ENCODE results near the gene UBXN2A.

Gene UBXN2A

DNA sequence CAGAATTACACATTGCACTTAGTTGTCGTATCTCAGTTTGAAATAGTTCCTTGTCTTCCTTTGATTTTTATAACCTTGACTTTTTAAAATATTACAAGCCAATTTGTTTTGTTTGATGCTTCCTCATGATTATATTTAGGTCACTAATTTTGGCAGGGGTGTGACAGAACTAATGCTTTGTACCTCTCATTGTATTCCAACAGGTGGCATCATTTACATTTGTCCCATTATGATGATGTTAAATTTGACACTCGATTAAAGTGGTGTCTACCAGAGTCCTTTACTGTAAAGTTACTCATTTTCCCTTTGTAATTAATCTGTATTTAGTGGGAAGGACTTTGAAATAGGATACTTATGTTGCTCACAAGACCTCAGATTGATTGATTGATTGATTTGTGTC lies 48.1 kb downstream of the UBXN2A start:
- peak; percentile 34 for DNase-seq (ENCODE audit: low read depth)
- no peak overlapping the region for H3K4me3 ChIP-seq (ENCODE audit: low read depth, low read length)
- TF ChIP-seq, protein P1, sequence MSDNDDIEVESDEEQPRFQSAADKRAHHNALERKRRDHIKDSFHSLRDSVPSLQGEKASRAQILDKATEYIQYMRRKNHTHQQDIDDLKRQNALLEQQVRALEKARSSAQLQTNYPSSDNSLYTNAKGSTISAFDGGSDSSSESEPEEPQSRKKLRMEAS (IDR thresholded peaks at IDR 0.05; ENCODE audit: low read depth, low read length), result no peak
- TF ChIP-seq, protein P2, sequence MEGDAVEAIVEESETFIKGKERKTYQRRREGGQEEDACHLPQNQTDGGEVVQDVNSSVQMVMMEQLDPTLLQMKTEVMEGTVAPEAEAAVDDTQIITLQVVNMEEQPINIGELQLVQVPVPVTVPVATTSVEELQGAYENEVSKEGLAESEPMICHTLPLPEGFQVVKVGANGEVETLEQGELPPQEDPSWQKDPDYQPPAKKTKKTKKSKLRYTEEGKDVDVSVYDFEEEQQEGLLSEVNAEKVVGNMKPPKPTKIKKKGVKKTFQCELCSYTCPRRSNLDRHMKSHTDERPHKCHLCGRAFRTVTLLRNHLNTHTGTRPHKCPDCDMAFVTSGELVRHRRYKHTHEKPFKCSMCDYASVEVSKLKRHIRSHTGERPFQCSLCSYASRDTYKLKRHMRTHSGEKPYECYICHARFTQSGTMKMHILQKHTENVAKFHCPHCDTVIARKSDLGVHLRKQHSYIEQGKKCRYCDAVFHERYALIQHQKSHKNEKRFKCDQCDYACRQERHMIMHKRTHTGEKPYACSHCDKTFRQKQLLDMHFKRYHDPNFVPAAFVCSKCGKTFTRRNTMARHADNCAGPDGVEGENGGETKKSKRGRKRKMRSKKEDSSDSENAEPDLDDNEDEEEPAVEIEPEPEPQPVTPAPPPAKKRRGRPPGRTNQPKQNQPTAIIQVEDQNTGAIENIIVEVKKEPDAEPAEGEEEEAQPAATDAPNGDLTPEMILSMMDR (IDR thresholded peaks at IDR 0.05; ENCODE audit: low read depth, low read length), result peak; percentile 14
- TF ChIP-seq MYC (IDR thresholded peaks at IDR 0.05; ENCODE audit: low read depth, low read length), result no peak
- no peak for TF ChIP-seq POLR2A (IDR thresholded peaks at IDR 0.05; ENCODE audit: extremely low read depth, insufficient read length)

DNA sequence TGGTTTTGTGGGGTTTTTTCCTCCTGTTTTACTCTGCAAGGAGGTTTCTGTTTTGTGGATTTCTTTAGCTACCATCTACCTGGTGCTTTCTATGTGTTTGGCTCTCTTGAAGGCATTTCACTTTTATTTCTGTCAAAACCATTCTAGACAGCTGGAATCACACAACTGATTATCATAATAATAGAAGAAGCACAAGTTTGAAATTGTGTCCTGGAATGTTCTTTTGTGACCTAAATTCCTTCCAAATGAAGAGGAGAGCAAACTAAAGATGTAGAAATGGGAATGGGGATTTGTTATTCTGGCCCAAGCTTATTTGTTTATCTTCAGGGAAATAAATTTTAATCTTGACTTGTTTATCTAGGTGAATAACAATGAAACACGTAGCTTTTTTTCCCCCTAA lies 52.7 kb downstream of the UBXN2A start:
- DNase-seq (ENCODE audit: low read depth), result no peak
- H3K4me3 ChIP-seq (ENCODE audit: low read depth, low read length), result no peak overlapping the region
- TF ChIP-seq POLR2A (IDR thresholded peaks at IDR 0.05; ENCODE audit: extremely low read depth, insufficient read length), result no peak
- no peak for TF ChIP-seq MYC (IDR thresholded peaks at IDR 0.05; ENCODE audit: low read depth, low read length)
- TF ChIP-seq, protein P2 (IDR thresholded peaks at IDR 0.05; ENCODE audit: low read depth, low read length), result no peak
- TF ChIP-seq, protein P1 (IDR thresholded peaks at IDR 0.05; ENCODE audit: low read depth, low read length), result no peak

DNA sequence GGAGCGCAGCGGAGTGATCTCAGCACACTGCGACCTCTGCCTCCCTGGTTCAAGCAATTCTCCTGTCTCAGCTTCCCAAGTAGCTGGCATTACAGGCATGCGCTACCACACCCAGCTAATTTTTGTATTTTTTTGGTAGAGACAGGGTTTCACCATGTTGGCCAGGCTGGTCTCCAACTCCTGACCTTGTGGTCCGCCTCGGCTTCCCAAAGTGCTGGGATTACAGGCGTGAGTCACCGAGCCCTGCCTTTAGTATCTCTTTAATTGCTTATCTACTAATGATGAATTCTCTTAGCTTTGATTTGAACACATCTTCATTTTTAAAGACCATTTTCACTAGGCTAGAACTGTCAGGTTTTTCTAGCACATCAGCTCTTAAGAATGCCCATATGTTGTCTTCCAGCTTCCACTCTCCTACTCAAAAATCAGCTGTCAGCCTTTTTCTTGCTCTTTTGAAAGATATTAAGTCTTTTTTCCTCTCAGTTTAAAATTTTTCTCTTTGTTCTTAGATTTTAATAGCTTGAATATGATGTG lies 53.5 kb downstream of the UBXN2A start:
- no peak for DNase-seq (ENCODE audit: low read depth)
- no peak for TF ChIP-seq MYC (IDR thresholded peaks at IDR 0.05; ENCODE audit: low read depth, low read length)
- TF ChIP-seq, protein P1 (IDR thresholded peaks at IDR 0.05; ENCODE audit: low read depth, low read length), result no peak
- no peak for TF ChIP-seq POLR2A (IDR thresholded peaks at IDR 0.05; ENCODE audit: extremely low read depth, insufficient read length)
- TF ChIP-seq, protein P2 (IDR thresholded peaks at IDR 0.05; ENCODE audit: low read depth, low read length), result no peak
- H3K4me3 ChIP-seq (ENCODE audit: low read depth, low read length), result no peak overlapping the region

DNA sequence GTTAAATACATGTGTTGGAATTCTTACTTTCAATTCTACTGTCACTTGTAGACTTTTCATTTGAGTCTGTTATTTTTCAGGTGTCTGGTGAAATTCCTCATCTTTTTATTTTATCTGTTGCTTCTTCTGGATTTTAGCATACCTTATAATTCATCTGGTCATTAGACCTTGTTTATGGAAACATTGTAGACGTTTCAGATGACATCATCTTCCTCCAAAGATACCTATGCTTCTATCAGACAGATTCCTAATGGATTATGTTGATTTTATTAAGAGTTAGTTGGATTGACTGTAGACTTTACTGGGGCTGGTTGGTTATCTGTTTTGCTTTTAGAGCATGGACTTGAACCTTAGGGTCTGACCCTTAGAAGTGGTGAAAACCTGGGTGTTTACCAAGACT lies 54.3 kb downstream of the UBXN2A start:
- H3K4me3 ChIP-seq (ENCODE audit: low read depth, low read length), result no peak overlapping the region
- TF ChIP-seq MYC (IDR thresholded peaks at IDR 0.05; ENCODE audit: low read depth, low read length), result no peak
- TF ChIP-seq, protein P1 (IDR thresholded peaks at IDR 0.05; ENCODE audit: low read depth, low read length), result no peak
- TF ChIP-seq POLR2A (IDR thresholded peaks at IDR 0.05; ENCODE audit: extremely low read depth, insufficient read length), result no peak
- TF ChIP-seq, protein P2 (IDR thresholded peaks at IDR 0.05; ENCODE audit: low read depth, low read length), result no peak
- DNase-seq (ENCODE audit: low read depth), result no peak

DNA sequence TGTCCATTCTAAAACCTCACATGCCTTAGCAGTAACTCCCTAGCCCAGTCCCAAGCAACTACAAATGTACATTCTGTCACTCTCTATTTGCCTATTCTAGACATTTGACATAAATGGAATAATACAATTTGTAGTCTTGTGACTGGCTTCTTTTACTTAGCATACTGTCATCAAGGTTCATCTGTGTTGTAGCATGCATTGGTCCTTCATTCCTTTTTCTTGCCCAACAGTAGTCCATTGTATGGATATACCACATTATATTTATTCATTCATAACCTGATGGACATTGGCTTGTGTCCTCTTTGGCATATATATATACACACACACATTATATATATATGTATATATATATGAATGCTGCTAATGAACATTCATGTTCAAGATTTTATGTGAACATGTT lies 67.4 kb downstream of the UBXN2A start:
- H3K4me3 ChIP-seq (ENCODE audit: low read depth, low read length), result no peak overlapping the region
- DNase-seq (ENCODE audit: low read depth), result no peak
- TF ChIP-seq POLR2A (IDR thresholded peaks at IDR 0.05; ENCODE audit: extremely low read depth, insufficient read length) (no peak), MYC (IDR thresholded peaks at IDR 0.05; ENCODE audit: low read depth, low read length) (no peak)
- TF ChIP-seq, protein P1 (IDR thresholded peaks at IDR 0.05; ENCODE audit: low read depth, low read length), result no peak
- TF ChIP-seq, protein P2 (IDR thresholded peaks at IDR 0.05; ENCODE audit: low read depth, low read length), result no peak
